SH-SY5Y (cell line): ENCODE measurements around the gene SGCD.

Experiments
- GATA2 ChIP-seq: IDR thresholded peaks from 2 replicates; pipeline ENCODE4 v1.6.1; 2011; ENCODE audit warnings: mild to moderate bottlenecking, low read depth, low read length
- GATA3 ChIP-seq: IDR thresholded peaks from 2 replicates; pipeline ENCODE4 v1.6.1; 2011; ENCODE audit warnings: low read depth, mild to moderate bottlenecking, low read length, moderate library complexity

Gene SGCD

DNA sequence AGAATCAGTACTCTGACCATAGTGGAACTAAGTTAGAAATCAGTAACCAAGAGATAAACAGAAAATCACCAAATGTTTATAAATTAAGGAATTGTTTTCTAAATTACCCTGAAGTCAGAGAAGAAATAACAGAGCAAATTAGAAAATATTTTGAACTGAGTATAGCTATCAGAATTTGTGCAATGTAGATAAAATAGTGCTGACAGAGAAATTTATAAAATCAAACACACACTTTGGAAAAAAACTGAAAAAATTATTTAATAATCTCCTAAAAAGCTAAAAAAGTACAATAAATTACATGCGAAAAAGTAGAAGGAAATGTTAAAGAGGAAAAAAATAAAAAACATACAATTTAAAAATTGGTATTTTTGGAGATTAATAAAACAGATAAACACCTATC is 486.0 kb downstream of the SGCD start:
- TF ChIP-seq GATA3 (no peak), GATA2 (no peak)

- TF ChIP-seq GATA3 (no peak), GATA2 (no peak)
Observed at GRCh38 chr5:156815988-156816599, 489.1 kb downstream of the SGCD start.
